Keratinocyte (primary cell): Measurements from ENCODE around the gene SLC35E4. TPM values are rescaled to one million over a fixed set of nuclear protein-coding genes. Genes with fewer than 3 reads are reported as not detected.

Source experiments
- DNase-seq: peaks from one replicate; pipeline ENCODE4 v3.0.0-alpha.2; 2011; ENCODE audit warnings: low read depth, missing footprints, low spot score
- FAIRE-seq: peaks from 2 replicates; lab custom pipeline; 2011; peaks lifted over from hg19 to GRCh38; lab: Jason Lieb, UNC
- H2AFZ ChIP-seq: 2 replicates; pipeline ENCODE4 v1.6.0; 2012; ENCODE audit warnings: low read length, control low read depth, inconsistent platforms; ENCODE audit not compliant: control insufficient read depth
- H3K27ac ChIP-seq: 2 replicates; pipeline ENCODE4 v1.5.1; 2011; ENCODE audit warnings: low read length; ENCODE audit not compliant: control insufficient read depth, insufficient read depth
- H3K27me3 ChIP-seq: 3 replicates; pipeline ENCODE4 v1.6.0; 2011; ENCODE audit warnings: low read length; ENCODE audit not compliant: control insufficient read depth, insufficient read depth; ENCODE audit errors: extremely low read depth
- H3K36me3 ChIP-seq, 2 experiments: 2 replicates in 1 of 2; 3 replicates in 1 of 2; pipeline ENCODE4 v1.5.1; 2011; ENCODE audit warnings: low read length in 2 of 2, mild to moderate bottlenecking in 1 of 2; ENCODE audit not compliant: control insufficient read depth in 2 of 2, insufficient read depth in 2 of 2; ENCODE audit errors: extremely low read depth in 1 of 2
- H3K4me1 ChIP-seq: 3 replicates; pipeline ENCODE4 v1.5.1; 2011; ENCODE audit warnings: low read length; ENCODE audit not compliant: control insufficient read depth, insufficient read depth; ENCODE audit errors: extremely low read depth
- H3K4me2 ChIP-seq: 3 replicates; pipeline ENCODE4 v1.6.0; 2011; ENCODE audit warnings: low read depth, low read length; ENCODE audit not compliant: control insufficient read depth, insufficient read depth; ENCODE audit errors: extremely low read depth
- H3K4me3 ChIP-seq, 3 experiments: fragments of 200-600 bp in 1 of 3; sonication (generic) in 1 of 3; 2 replicates in 2 of 3; 3 replicates in 1 of 3; pipeline ENCODE4 v1.5.1; 2011 to 2016; ENCODE audit warnings: low read length in 3 of 3, mild to moderate bottlenecking in 3 of 3, control low read depth in 2 of 3, inconsistent platforms in 1 of 3, low read depth in 1 of 3, mixed read lengths in 1 of 3, mixed run types in 1 of 3, moderate library complexity in 1 of 3; ENCODE audit not compliant: control insufficient read depth in 2 of 3, insufficient read depth in 2 of 3; ENCODE audit errors: extremely low read depth in 1 of 3
- H3K79me2 ChIP-seq: 2 replicates; pipeline ENCODE4 v1.6.0; 2012; ENCODE audit warnings: low read length; ENCODE audit not compliant: control insufficient read depth, insufficient read depth
- H3K9ac ChIP-seq: 3 replicates; pipeline ENCODE4 v1.6.0; 2011; ENCODE audit warnings: low read length; ENCODE audit not compliant: control insufficient read depth, insufficient read depth; ENCODE audit errors: extremely low read depth
- H3K9me1 ChIP-seq: 3 replicates; pipeline ENCODE4 v1.6.0; 2011; ENCODE audit warnings: low read length; ENCODE audit not compliant: control insufficient read depth, insufficient read depth; ENCODE audit errors: extremely low read depth
- H3K9me3 ChIP-seq: 2 replicates; pipeline ENCODE4 v1.5.1; 2012; ENCODE audit warnings: low read depth, low read length; ENCODE audit not compliant: control insufficient read depth
- H4K20me1 ChIP-seq: 3 replicates; pipeline ENCODE4 v1.6.0; 2011; ENCODE audit warnings: low read length; ENCODE audit not compliant: control insufficient read depth, insufficient read depth; ENCODE audit errors: extremely low read depth
- CTCF ChIP-seq, 3 experiments: IDR thresholded peaks in 1 of 3; conservative IDR thresholded peaks in 1 of 3; optimal IDR thresholded peaks in 1 of 3; 2 replicates in 2 of 3; 3 replicates in 1 of 3; pipeline versions ENCODE3 to v1.5.1; 2011; ENCODE audit warnings: low read length in 3 of 3, mild to moderate bottlenecking in 3 of 3, moderate library complexity in 2 of 3, control low read depth in 1 of 3, inconsistent platforms in 1 of 3; ENCODE audit not compliant: insufficient read depth in 2 of 3; ENCODE audit errors: extremely low read depth in 1 of 3
- EZH2 ChIP-seq: IDR thresholded peaks from one replicate; pipeline ENCODE4 v1.6.1; 2012; ENCODE audit warnings: inconsistent platforms, mild to moderate bottlenecking, low read length, moderate library complexity
- dilution Hi-C: fragments of 300-500 bp; cut with MboI; formaldehyde crosslinking; loops from one replicate; pipeline ENCODE4 v1.7.0; 2020; ENCODE audit warnings: low sequenced_read_pairs; ENCODE audit not compliant: extremely low pct_ligation_motif_present
- polyA plus RNA-seq, 5 experiments: library from polyadenylated mRNA; depleted of rRNA in 3 of 5; stranded (reverse) in 3 of 5; stranded (forward) in 1 of 5; unstranded in 1 of 5; fragments of >200 nt; gene quantifications; 1 replicate in 1 of 5; 2 replicates in 3 of 5; 3 replicates in 1 of 5; pipeline versions ENCODE4 v1.2.1 to v1.2.3, GENCODE V29; 2011 to 2012; ENCODE audit warnings: missing spikeins in 2 of 5, low read depth in 1 of 5, low replicate concordance in 1 of 5

Gene SLC35E4
- polyA plus RNA-seq, 1 donor (not counting 4 experiments of a cell fraction or from before 2014, with no cell fraction given) = 2.3 TPM

- Histone ChIP-seq H3K36me3 (no peaks in the 10 kb centered on the region), H4K20me1 (no peaks in the 10 kb centered on the region), H3K4me2 (no peak overlapping the region), H3K9ac (no peak overlapping the region), H3K79me2 (no peaks in the 10 kb centered on the region), H3K27ac (no peak overlapping the region), H3K27me3 (no peaks in the 10 kb centered on the region), H3K9me1 (no peaks in the 10 kb centered on the region), H2AFZ (no peak overlapping the region), H3K4me3 (no peak overlapping the region), H3K9me3 (no peaks in the 10 kb centered on the region), H3K4me1 (peaks cover 28% of the 10 kb centered on the region)
- DNase-seq = no peak
- FAIRE-seq = no peak
- dilution Hi-C loops = no loop called here
- TF ChIP-seq CTCF (optimal IDR thresholded peaks at IDR 0.05 in 1 of 3, IDR thresholded peaks at IDR 0.05 in 1 of 3, conservative IDR thresholded peaks at IDR 0.05 in 1 of 3; ENCODE audit: extremely low read depth in 1 of 3, insufficient read depth in 2 of 3, low read length in 3 of 3) = no peak
These were observed 25.3 kb upstream of the SLC35E4 start for GRCh38 chr22:30610299-30610698.

- H3K36me3 ChIP-seq = no peaks in the 10 kb centered on the region
- H3K4me2 ChIP-seq = no peak overlapping the region
- H3K27ac ChIP-seq = no peak overlapping the region
- FAIRE-seq (no peak), DNase-seq (no peak)
- H3K9me1 ChIP-seq = no peaks in the 10 kb centered on the region
- no peaks in the 10 kb centered on the region for H3K9me3 ChIP-seq
- H3K79me2 ChIP-seq = no peaks in the 10 kb centered on the region
- peaks cover 21% of the 10 kb centered on the region for H3K4me1 ChIP-seq
- no peak overlapping the region for H3K4me3 ChIP-seq
- no peak overlapping the region for H3K9ac ChIP-seq
- H3K27me3 ChIP-seq = no peaks in the 10 kb centered on the region
- dilution Hi-C loops = no loop called here
- no peak for TF ChIP-seq EZH2
- no peak for TF ChIP-seq CTCF (optimal IDR thresholded peaks at IDR 0.05 in 1 of 3, IDR thresholded peaks at IDR 0.05 in 1 of 3, conservative IDR thresholded peaks at IDR 0.05 in 1 of 3; ENCODE audit: extremely low read depth in 1 of 3, insufficient read depth in 2 of 3, low read length in 3 of 3)
- no peak overlapping the region for H2AFZ ChIP-seq
- H4K20me1 ChIP-seq = no peaks in the 10 kb centered on the region
These were observed 24.4 kb upstream of the SLC35E4 start for GRCh38 chr22:30611197-30611596.
